AG04450 (cell line): ENCODE data around the gene SP1. TPM values are rescaled to one million over a fixed set of nuclear protein-coding genes. Genes with fewer than 3 reads are reported as not detected.
"Not testable (repeated sequence)": the region's sequence is repeated elsewhere in the genome, so short reads cannot be mapped to it uniquely, and the experiment has no call there.

Experiments used
- CTCF ChIA-PET: fragments of 300-600, 350-600 bp; formaldehyde crosslinking; extraction: SDS; loops from one replicate; lab custom pipeline; 2022; ENCODE audit warnings: antibody characterized with exemption, inconsistent platforms; lab: Charles Lee
- POLR2A ChIA-PET: fragments of 350-600 bp; formaldehyde crosslinking; extraction: SDS; loops from one replicate; lab custom pipeline; 2021; ENCODE audit warnings: antibody characterized with exemption, inconsistent platforms; lab: Yijun Ruan, JAX
- DNase-seq: peaks from one replicate; pipeline ENCODE4 v3.0.0-alpha.2; 2011; ENCODE audit warnings: low read depth, low spot score
- H3K27ac ChIP-seq: one replicate; pipeline ENCODE4 v1.5.1; 2012; ENCODE audit warnings: low read depth, low read length, control low read depth
- H3K27me3 ChIP-seq: one replicate; pipeline ENCODE4 v1.6.0; 2012; ENCODE audit warnings: low read length; ENCODE audit not compliant: control insufficient read depth, insufficient read depth
- H3K4me3 ChIP-seq: 2 replicates; pipeline ENCODE4 v1.5.1; 2011; ENCODE audit warnings: mild to moderate bottlenecking, low read depth, low read length, control low read depth
- H3K9me3 ChIP-seq: 2 replicates; pipeline ENCODE4 v1.5.1; 2012; ENCODE audit warnings: low read length; ENCODE audit not compliant: control insufficient read depth, insufficient read depth
- polyA plus RNA-seq: library from polyadenylated mRNA; depleted of rRNA; stranded (reverse); fragments of >200 nt; gene quantifications from 2 replicates; pipeline ENCODE4 v1.2.3, GENCODE V29; 2011
- TF ChIP-seq, protein P1 (sequence below): IDR thresholded peaks from 2 replicates; pipeline ENCODE4 v1.5.1; 2011; ENCODE audit warnings: low read depth, low read length, control low read depth, inconsistent platforms

Gene SP1
- polyA plus RNA-seq, 1 experiment, result 45.9 TPM

DNA sequence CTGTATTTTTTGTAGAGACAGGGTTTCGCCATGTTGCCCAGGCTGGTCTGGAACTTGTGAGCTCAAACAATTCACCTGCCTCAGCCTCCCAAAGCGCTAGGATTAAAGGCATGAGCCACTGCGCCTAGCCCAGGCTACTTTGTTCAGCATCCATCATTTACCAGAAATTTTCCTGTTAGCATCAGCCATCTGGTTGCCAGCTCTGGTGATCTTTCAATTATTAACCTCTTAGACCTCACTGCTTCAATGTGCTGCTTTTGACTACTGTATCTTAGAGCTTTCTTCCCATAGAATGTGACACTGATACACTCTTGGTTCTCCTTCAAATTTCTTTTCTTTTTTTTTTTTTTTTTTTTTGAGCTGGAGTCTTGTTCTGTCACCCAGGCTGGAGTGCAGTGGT lies 38.2 kb downstream of the SP1 start:
- ChIA-PET CTCF (interaction anchor here (0.6 to 2.8 kb wide), 5 partner anchors 35 to 97 kb away, joined by 3 to 24 read pairs (median 10); partner anchors contain the start of gene AAAS), POLR2A (interaction anchor here (0.6 to 1.2 kb wide), 2 partner anchors 39 to 97 kb away, joined by 3 to 8 read pairs; no protein-coding TSS in a partner anchor)
- no peaks in the 10 kb centered on the region for H3K27me3 ChIP-seq
- H3K4me3 ChIP-seq, result no peak overlapping the region
- H3K9me3 ChIP-seq, result no peaks in the 10 kb centered on the region
- no peak for DNase-seq
- TF ChIP-seq, protein P1, sequence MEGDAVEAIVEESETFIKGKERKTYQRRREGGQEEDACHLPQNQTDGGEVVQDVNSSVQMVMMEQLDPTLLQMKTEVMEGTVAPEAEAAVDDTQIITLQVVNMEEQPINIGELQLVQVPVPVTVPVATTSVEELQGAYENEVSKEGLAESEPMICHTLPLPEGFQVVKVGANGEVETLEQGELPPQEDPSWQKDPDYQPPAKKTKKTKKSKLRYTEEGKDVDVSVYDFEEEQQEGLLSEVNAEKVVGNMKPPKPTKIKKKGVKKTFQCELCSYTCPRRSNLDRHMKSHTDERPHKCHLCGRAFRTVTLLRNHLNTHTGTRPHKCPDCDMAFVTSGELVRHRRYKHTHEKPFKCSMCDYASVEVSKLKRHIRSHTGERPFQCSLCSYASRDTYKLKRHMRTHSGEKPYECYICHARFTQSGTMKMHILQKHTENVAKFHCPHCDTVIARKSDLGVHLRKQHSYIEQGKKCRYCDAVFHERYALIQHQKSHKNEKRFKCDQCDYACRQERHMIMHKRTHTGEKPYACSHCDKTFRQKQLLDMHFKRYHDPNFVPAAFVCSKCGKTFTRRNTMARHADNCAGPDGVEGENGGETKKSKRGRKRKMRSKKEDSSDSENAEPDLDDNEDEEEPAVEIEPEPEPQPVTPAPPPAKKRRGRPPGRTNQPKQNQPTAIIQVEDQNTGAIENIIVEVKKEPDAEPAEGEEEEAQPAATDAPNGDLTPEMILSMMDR, result no peak
- H3K27ac ChIP-seq, result no peak overlapping the region

DNA sequence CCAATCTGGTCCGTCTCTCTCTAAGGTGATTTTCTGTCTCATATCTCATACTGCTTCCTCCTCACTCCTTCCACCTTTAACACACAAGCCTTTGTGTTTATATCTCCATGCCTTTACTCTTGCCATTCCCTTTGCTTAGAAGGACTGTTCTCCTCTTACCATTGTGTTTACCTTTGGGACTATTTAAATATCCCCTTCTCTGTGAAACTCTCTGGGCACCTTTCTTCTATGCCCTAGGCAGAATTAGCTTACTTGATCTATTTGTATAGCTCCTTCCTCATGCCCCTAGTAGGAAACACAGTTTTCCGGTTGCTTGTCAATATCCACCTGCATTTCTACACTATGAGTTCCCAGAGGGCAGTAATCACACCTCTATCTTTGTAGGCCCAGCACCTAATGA lies 39.8 kb downstream of the SP1 start:
- no peak overlapping the region for H3K27ac ChIP-seq
- TF ChIP-seq, protein P1, result no peak
- H3K9me3 ChIP-seq, result no peaks in the 10 kb centered on the region
- H3K27me3 ChIP-seq, result peaks cover 7% of the 10 kb centered on the region
- ChIA-PET CTCF (interaction anchor here (0.6 to 7.5 kb wide), 2 partner anchors 65 to 99 kb away, joined by 4 to 325 read pairs; partner anchors contain the start of gene AAAS), POLR2A (interaction anchor here (1.8 kb wide), 1 partner anchor 68 kb away, joined by 7 read pairs; no protein-coding TSS in a partner anchor)
- H3K4me3 ChIP-seq, result no peak overlapping the region
- DNase-seq, result no peak

GRCh38 chr12:53422247-53422646 lies 42.3 kb downstream of the SP1 start:
- H3K4me3 ChIP-seq, H3K27ac ChIP-seq, H3K9me3 ChIP-seq, H3K27me3 ChIP-seq, DNase-seq: not testable (repeated sequence)
- ChIA-PET POLR2A (interaction anchor here (0.7 to 1.7 kb wide), 2 partner anchors 8 to 77 kb away, joined by 4 to 6 read pairs; no protein-coding TSS in a partner anchor), CTCF (interaction anchor here (0.6 to 7.5 kb wide), 13 partner anchors 10 to 415 kb away, joined by 3 to 325 read pairs (median 4); no protein-coding TSS in a partner anchor)

DNA sequence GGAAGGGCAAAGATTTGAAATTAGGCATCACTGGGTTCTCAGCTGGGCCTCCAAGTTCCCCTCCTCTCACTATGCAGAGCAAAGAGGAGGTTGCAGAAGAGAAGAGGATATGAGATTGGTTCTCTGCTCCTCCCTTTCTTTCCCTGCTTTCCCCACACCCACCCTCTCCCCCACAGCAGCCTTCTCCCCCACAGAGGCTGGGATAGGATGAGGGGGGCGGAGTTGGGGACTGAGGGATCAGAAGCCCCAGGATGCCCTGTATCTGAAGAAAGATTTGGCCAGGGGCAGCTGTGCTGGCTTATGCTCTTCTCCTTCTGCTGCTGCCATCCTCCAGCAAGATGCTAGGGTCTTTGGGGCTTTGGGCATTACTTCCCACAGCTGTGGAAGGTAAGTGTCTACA lies 43.6 kb downstream of the SP1 start, which contains the start of gene AMHR2:
Gene AMHR2, plus strand, starts transcription at position 259 of the 400 bp plus-strand sequence. Its CDS starts 80 bp downstream, at position 339.
- peaks cover 7% of the 10 kb centered on the region for H3K27me3 ChIP-seq
- CTCF ChIA-PET, result interaction anchor here (1.0 to 7.5 kb wide), 3 partner anchors 12 to 69 kb away, joined by 4 to 325 read pairs (median 4); partner anchors contain the start of gene SP1
- no peak for DNase-seq
- no peak within 1 kb of the TSS for H3K27ac ChIP-seq
- POLR2A ChIA-PET, result no interaction called here
- TF ChIP-seq, protein P1, result no peak
- H3K4me3 ChIP-seq, result no peak within 1 kb of the TSS
- H3K9me3 ChIP-seq, result no peaks in the 10 kb centered on the region

GRCh38 chr12:53424626-53425514 lies 44.9 kb downstream of the SP1 start:
- Histone ChIP-seq H3K4me3 (no peak overlapping the region), H3K9me3 (no peaks in the 10 kb centered on the region), H3K27me3 (peaks cover 7% of the 10 kb centered on the region), H3K27ac (no peak overlapping the region)
- CTCF ChIA-PET, result interaction anchor here (2.1 to 7.5 kb wide), 2 partner anchors 70 to 104 kb away, joined by 7 to 325 read pairs; partner anchors contain the start of gene AAAS
- POLR2A ChIA-PET, result no interaction called here
- TF ChIP-seq, protein P1, result no peak
- DNase-seq, result no peak
